Neural cell (in vitro differentiated cells): ENCODE measurements around the gene CACNB2. TPM values are rescaled to one million over a fixed set of nuclear protein-coding genes. Genes with fewer than 3 reads are reported as not detected.

Experiments used
- H2AFZ ChIP-seq: fragments of 200-600, 300-800 bp; sonication (generic), shearing (Covaris generic); 2 replicates; pipeline ENCODE4 v1.6.0; 2014; ENCODE audit warnings: low read depth, mild to moderate bottlenecking, antibody characterized with exemption, low read length, moderate library complexity
- H3F3A ChIP-seq: fragments of 200-600 bp; shearing (Covaris generic); 2 replicates; pipeline ENCODE4 v1.6.1; 2016; ENCODE audit warnings: mild to moderate bottlenecking, moderate library complexity, mixed read lengths, antibody characterized with exemption, low read length; ENCODE audit not compliant: insufficient read depth, poor library complexity, severe bottlenecking
- H3K27ac ChIP-seq: fragments of 200-600, 300-800 bp; sonication (generic), shearing (Covaris generic); 2 replicates; pipeline ENCODE4 v1.5.1; 2014; ENCODE audit warnings: mild to moderate bottlenecking, low read length, moderate library complexity
- H3K27me3 ChIP-seq: fragments of 300-800, 200-600 bp; sonication (generic), shearing (Covaris generic); 2 replicates; pipeline ENCODE4 v1.6.0; 2014; ENCODE audit warnings: mild to moderate bottlenecking, low read depth, low read length, moderate library complexity; ENCODE audit not compliant: insufficient read depth
- H3K36me3 ChIP-seq: fragments of 300-800, 200-600 bp; sonication (generic), shearing (Covaris generic); 2 replicates; pipeline ENCODE4 v1.5.1; 2014; ENCODE audit warnings: mild to moderate bottlenecking, antibody characterized with exemption, low read length, moderate library complexity; ENCODE audit not compliant: insufficient read depth
- H3K4me2 ChIP-seq: fragments of 300-800, 200-600 bp; sonication (generic), shearing (Covaris generic); 2 replicates; pipeline ENCODE4 v1.6.0; 2014; ENCODE audit warnings: mild to moderate bottlenecking, low read length
- H3K4me3 ChIP-seq: fragments of 300-800, 200-600 bp; sonication (generic), shearing (Covaris generic); 2 replicates; pipeline ENCODE4 v1.5.1; 2014; ENCODE audit warnings: mild to moderate bottlenecking, low read length, moderate library complexity
- H3K79me2 ChIP-seq: fragments of 200-600 bp; shearing (Covaris generic); replicated peaks from 2 replicates; pipeline ENCODE4 v1.6.0; 2014; ENCODE audit warnings: mild to moderate bottlenecking, low read length, moderate library complexity; ENCODE audit not compliant: insufficient read depth
- H3K9ac ChIP-seq: fragments of 300-800, 200-600 bp; sonication (generic), shearing (Covaris generic); 2 replicates; pipeline ENCODE4 v1.6.1; 2016; ENCODE audit warnings: mild to moderate bottlenecking, low read length, mixed read lengths
- H3K9me2 ChIP-seq: fragments of 200-600 bp; shearing (Covaris generic); 2 replicates; pipeline ENCODE4 v1.6.1; 2016; ENCODE audit warnings: mild to moderate bottlenecking, low read length, mixed read lengths; ENCODE audit not compliant: insufficient read depth
- H3K9me3 ChIP-seq: fragments of 200-600, 300-800 bp; sonication (generic), shearing (Covaris generic); 2 replicates; pipeline ENCODE4 v1.6.1; 2016; ENCODE audit warnings: mild to moderate bottlenecking, mixed run types, low read length, moderate library complexity, mixed read lengths
- H4K20me1 ChIP-seq: fragments of 200-600 bp; shearing (Covaris generic); 2 replicates; pipeline ENCODE4 v1.6.1; 2016; ENCODE audit warnings: mild to moderate bottlenecking, mixed run types; ENCODE audit not compliant: insufficient read depth
- CTCF ChIP-seq: fragments of 450-650 bp; IDR thresholded peaks from 2 replicates; pipeline ENCODE4 v1.5.1; 2014; ENCODE audit warnings: antibody characterized with exemption, mild to moderate bottlenecking, moderate library complexity; ENCODE audit not compliant: poor library complexity, severe bottlenecking
- EP300 ChIP-seq: fragments of 450-650 bp; conservative IDR thresholded peaks from 2 replicates; pipeline ENCODE4 v1.6.1; 2014; ENCODE audit warnings: antibody characterized with exemption, mild to moderate bottlenecking, moderate library complexity; ENCODE audit not compliant: poor library complexity, severe bottlenecking
- EZH2 ChIP-seq: fragments of 200-600, 300-800 bp; shearing (Covaris generic), sonication (generic); IDR thresholded peaks from 2 replicates; pipeline ENCODE4 v1.6.1; 2014; ENCODE audit warnings: antibody characterized with exemption, low read length, borderline replicate concordance, mild to moderate bottlenecking; ENCODE audit not compliant: insufficient read depth, poor library complexity, severe bottlenecking
- MXI1 ChIP-seq: fragments of 450-650 bp; conservative IDR thresholded peaks from 2 replicates; pipeline ENCODE4 v1.6.1; 2014; ENCODE audit warnings: antibody characterized with exemption, mild to moderate bottlenecking; ENCODE audit not compliant: poor library complexity, severe bottlenecking
- POLR2AphosphoS5 ChIP-seq: IDR thresholded peaks from 2 replicates; pipeline ENCODE4 v1.6.1; 2012
- RAD21 ChIP-seq: fragments of 450-650 bp; conservative IDR thresholded peaks from 2 replicates; pipeline ENCODE4 v1.6.1; 2014; ENCODE audit warnings: antibody characterized with exemption, mild to moderate bottlenecking, moderate library complexity
- REST ChIP-seq: IDR thresholded peaks from 2 replicates; pipeline ENCODE4 v1.6.1; 2012; ENCODE audit warnings: borderline replicate concordance
- SMC3 ChIP-seq: fragments of 450-650 bp; conservative IDR thresholded peaks from 2 replicates; pipeline ENCODE4 v1.6.1; 2014; ENCODE audit warnings: antibody characterized with exemption, mild to moderate bottlenecking, moderate library complexity; ENCODE audit not compliant: poor library complexity
- TAF1 ChIP-seq: IDR thresholded peaks from 2 replicates; pipeline ENCODE4 v1.6.1; 2012; ENCODE audit warnings: low read depth
- polyA plus RNA-seq: library from polyadenylated mRNA; depleted of rRNA; stranded (reverse); fragments of >200 nt; gene quantifications from 2 replicates; pipeline ENCODE4 v1.2.3, GENCODE V29; 2014

CACNB2 gene
- polyA plus RNA-seq, 1 donor from 2014 or later: 14.3 TPM

- Histone ChIP-seq H3K79me2 (no peaks in the 10 kb centered on the region), H3K36me3 (no peaks in the 10 kb centered on the region), H4K20me1 (no peaks in the 10 kb centered on the region), H2AFZ (no peak overlapping the region), H3K4me3 (no peak overlapping the region), H3K9me2 (no peaks in the 10 kb centered on the region), H3K9me3 (no peaks in the 10 kb centered on the region), H3K27me3 (no peaks in the 10 kb centered on the region), H3F3A (no peaks in the 10 kb centered on the region), H3K9ac (no peak overlapping the region), H3K4me2 (no peak overlapping the region), H3K27ac (no peak overlapping the region)
- TF ChIP-seq MXI1: no peak
- no peak for TF ChIP-seq EP300
- no peak for TF ChIP-seq CTCF
- TF ChIP-seq RAD21: no peak
- TF ChIP-seq SMC3: no peak
These were observed 55.0 kb downstream of the CACNB2 start for GRCh38 chr10:18195060-18195799.

GRCh38 chr10:18196806-18197550 is 56.8 kb downstream of the CACNB2 start:
- H4K20me1 ChIP-seq: no peaks in the 10 kb centered on the region
- H3K9ac ChIP-seq: no peak overlapping the region
- H3K9me3 ChIP-seq: no peaks in the 10 kb centered on the region
- H3K4me2 ChIP-seq: no peak overlapping the region
- TF ChIP-seq REST (no peak), POLR2AphosphoS5 (no peak), SMC3 (no peak), TAF1 (no peak), EZH2 (no peak), CTCF (no peak)
- no peaks in the 10 kb centered on the region for H3K27me3 ChIP-seq
- H3K79me2 ChIP-seq: no peaks in the 10 kb centered on the region
- no peak overlapping the region for H3K27ac ChIP-seq
- H3K4me3 ChIP-seq: no peak overlapping the region
- no peak overlapping the region for H2AFZ ChIP-seq
- no peaks in the 10 kb centered on the region for H3K9me2 ChIP-seq
- no peaks in the 10 kb centered on the region for H3K36me3 ChIP-seq
- no peaks in the 10 kb centered on the region for H3F3A ChIP-seq
